OCI-LY1 (cell line): Measurements from ENCODE around the gene ARHGEF10L.

ENCODE experiments used
- H2AFZ ChIP-seq: fragments of 200-600 bp; sonication (generic), shearing (Covaris generic); 2 replicates; pipeline ENCODE4 v1.6.0; 2014; ENCODE audit warnings: antibody characterized with exemption, mild to moderate bottlenecking, low read length
- H3F3A ChIP-seq: fragments of 200-600 bp; sonication (generic), shearing (Covaris generic); 2 replicates; pipeline ENCODE4 v1.6.0; 2014; ENCODE audit warnings: mild to moderate bottlenecking, antibody characterized with exemption, low read length, moderate library complexity; ENCODE audit not compliant: insufficient read depth
- H3K27ac ChIP-seq: fragments of 200-600 bp; sonication (generic); 2 replicates; pipeline ENCODE4 v1.5.1; 2014; ENCODE audit warnings: low read length, mixed run types, mild to moderate bottlenecking, low read depth; ENCODE audit not compliant: poor library complexity, severe bottlenecking
- H3K27me3 ChIP-seq: fragments of 200-600 bp; sonication (generic); 2 replicates; pipeline ENCODE4 v1.6.0; 2014; ENCODE audit warnings: antibody characterized with exemption, mild to moderate bottlenecking, low read length, moderate library complexity; ENCODE audit not compliant: insufficient read depth
- H3K36me3 ChIP-seq: fragments of 200-600 bp; sonication (generic); 2 replicates; pipeline ENCODE4 v1.6.1; 2014; ENCODE audit warnings: mild to moderate bottlenecking, antibody characterized with exemption, low read length, moderate library complexity, mixed read lengths; ENCODE audit not compliant: insufficient read depth
- H3K4me1 ChIP-seq: fragments of 200-600 bp; sonication (generic); 2 replicates; pipeline ENCODE4 v1.5.1; 2014; ENCODE audit warnings: mild to moderate bottlenecking, low read length, moderate library complexity; ENCODE audit not compliant: insufficient read depth, severe bottlenecking
- H3K4me2 ChIP-seq: fragments of 200-600 bp; sonication (generic), shearing (Covaris generic); 2 replicates; pipeline ENCODE4 v1.6.1; 2014; ENCODE audit warnings: low read length
- H3K4me3 ChIP-seq: fragments of 200-600 bp; sonication (generic); 2 replicates; pipeline ENCODE4 v1.5.1; 2014; ENCODE audit warnings: low read length, low read depth, mild to moderate bottlenecking, mixed read lengths; ENCODE audit not compliant: poor library complexity, severe bottlenecking
- H3K79me2 ChIP-seq: fragments of 200-600 bp; shearing (Covaris generic); 2 replicates; pipeline ENCODE4 v1.6.1; 2016; ENCODE audit warnings: mixed run types, low read length, mixed read lengths; ENCODE audit not compliant: insufficient read depth
- H3K9ac ChIP-seq: fragments of 200-600 bp; sonication (generic), shearing (Covaris generic); 2 replicates; pipeline ENCODE4 v1.6.1; 2014; ENCODE audit warnings: mild to moderate bottlenecking, low read length, mixed read lengths
- H3K9me2 ChIP-seq: fragments of 200-600 bp; sonication (generic), shearing (Covaris generic); 2 replicates; pipeline ENCODE4 v1.6.1; 2014; ENCODE audit warnings: low read depth, mild to moderate bottlenecking, low read length, mixed read lengths
- H3K9me3 ChIP-seq: fragments of 200-600 bp; shearing (Covaris generic); 2 replicates; pipeline ENCODE4 v1.6.1; 2014; ENCODE audit warnings: low read length, mixed read lengths
- H4K20me1 ChIP-seq: fragments of 200-600 bp; sonication (generic), shearing (Covaris generic); 2 replicates; pipeline ENCODE4 v1.6.0; 2016; ENCODE audit warnings: mild to moderate bottlenecking, low read length; ENCODE audit not compliant: insufficient read depth
- EZH2 ChIP-seq: fragments of 200-600 bp; sonication (generic), shearing (Covaris generic); IDR thresholded peaks from 2 replicates; pipeline ENCODE4 v1.8.0; 2017; ENCODE audit warnings: borderline replicate concordance, mixed run types, mild to moderate bottlenecking, antibody characterized with exemption, low read length, moderate library complexity, mixed read lengths
- TF ChIP-seq, protein P1 (sequence below): fragments of 200-600 bp; sonication (generic), shearing (Covaris generic); IDR thresholded peaks from 2 replicates; pipeline ENCODE4 v1.5.1; 2017; ENCODE audit warnings: mild to moderate bottlenecking, antibody characterized with exemption, low read length, moderate library complexity, mixed read lengths

Gene ARHGEF10L

DNA sequence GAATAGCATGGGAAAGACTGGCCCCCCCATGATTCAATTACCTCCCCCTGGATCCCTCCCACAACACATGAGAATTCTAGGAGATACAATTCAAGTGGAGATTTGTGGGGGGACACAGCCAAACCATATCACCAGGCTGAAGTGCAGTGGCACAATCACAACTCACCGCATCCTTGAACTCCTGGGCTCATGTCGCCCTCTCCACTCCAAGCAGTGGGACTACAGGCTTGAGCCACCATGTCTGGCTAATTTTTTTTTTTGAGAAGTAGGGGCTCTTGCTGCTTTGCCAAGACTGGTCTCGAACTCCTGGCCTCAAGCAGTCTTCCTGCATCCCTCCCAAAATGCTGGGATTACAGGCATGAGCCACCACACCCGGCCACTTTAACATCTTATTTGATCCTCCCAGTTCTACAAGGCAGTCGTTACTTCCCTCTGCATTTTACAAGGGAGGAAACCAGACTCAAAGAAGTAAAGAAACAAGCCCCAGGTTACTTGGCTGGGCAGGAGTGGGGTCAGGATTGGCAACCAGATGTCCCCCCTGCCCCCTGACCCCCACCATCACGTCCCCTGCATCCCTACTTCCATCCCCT, 188.7 kb downstream of the ARHGEF10L start:
- Histone ChIP-seq H3K36me3 (no peaks in the 10 kb centered on the region), H2AFZ (no peak overlapping the region), H3K9me3 (no peaks in the 10 kb centered on the region), H3K4me3 (no peak overlapping the region), H4K20me1 (no peaks in the 10 kb centered on the region), H3K79me2 (no peaks in the 10 kb centered on the region), H3K9me2 (no peaks in the 10 kb centered on the region), H3K27me3 (no peaks in the 10 kb centered on the region), H3K4me1 (no peaks in the 10 kb centered on the region), H3F3A (no peaks in the 10 kb centered on the region), H3K9ac (no peak overlapping the region), H3K27ac (no peak overlapping the region), H3K4me2 (no peak overlapping the region)
- TF ChIP-seq, protein P1, sequence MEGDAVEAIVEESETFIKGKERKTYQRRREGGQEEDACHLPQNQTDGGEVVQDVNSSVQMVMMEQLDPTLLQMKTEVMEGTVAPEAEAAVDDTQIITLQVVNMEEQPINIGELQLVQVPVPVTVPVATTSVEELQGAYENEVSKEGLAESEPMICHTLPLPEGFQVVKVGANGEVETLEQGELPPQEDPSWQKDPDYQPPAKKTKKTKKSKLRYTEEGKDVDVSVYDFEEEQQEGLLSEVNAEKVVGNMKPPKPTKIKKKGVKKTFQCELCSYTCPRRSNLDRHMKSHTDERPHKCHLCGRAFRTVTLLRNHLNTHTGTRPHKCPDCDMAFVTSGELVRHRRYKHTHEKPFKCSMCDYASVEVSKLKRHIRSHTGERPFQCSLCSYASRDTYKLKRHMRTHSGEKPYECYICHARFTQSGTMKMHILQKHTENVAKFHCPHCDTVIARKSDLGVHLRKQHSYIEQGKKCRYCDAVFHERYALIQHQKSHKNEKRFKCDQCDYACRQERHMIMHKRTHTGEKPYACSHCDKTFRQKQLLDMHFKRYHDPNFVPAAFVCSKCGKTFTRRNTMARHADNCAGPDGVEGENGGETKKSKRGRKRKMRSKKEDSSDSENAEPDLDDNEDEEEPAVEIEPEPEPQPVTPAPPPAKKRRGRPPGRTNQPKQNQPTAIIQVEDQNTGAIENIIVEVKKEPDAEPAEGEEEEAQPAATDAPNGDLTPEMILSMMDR: no peak
- TF ChIP-seq EZH2: no peak

- Histone ChIP-seq H4K20me1 (no peaks in the 10 kb centered on the region), H2AFZ (no peak overlapping the region), H3K4me1 (no peaks in the 10 kb centered on the region), H3K79me2 (no peaks in the 10 kb centered on the region), H3K9me3 (no peaks in the 10 kb centered on the region), H3K36me3 (no peaks in the 10 kb centered on the region), H3K4me3 (no peak overlapping the region), H3K9me2 (no peaks in the 10 kb centered on the region), H3F3A (no peaks in the 10 kb centered on the region), H3K27me3 (no peaks in the 10 kb centered on the region), H3K9ac (no peak overlapping the region), H3K4me2 (no peak overlapping the region), H3K27ac (no peak overlapping the region)
- no peak for TF ChIP-seq EZH2
- TF ChIP-seq, protein P1: no peak
Observed at GRCh38 chr1:17729248-17729647, 189.8 kb downstream of the ARHGEF10L start.

DNA sequence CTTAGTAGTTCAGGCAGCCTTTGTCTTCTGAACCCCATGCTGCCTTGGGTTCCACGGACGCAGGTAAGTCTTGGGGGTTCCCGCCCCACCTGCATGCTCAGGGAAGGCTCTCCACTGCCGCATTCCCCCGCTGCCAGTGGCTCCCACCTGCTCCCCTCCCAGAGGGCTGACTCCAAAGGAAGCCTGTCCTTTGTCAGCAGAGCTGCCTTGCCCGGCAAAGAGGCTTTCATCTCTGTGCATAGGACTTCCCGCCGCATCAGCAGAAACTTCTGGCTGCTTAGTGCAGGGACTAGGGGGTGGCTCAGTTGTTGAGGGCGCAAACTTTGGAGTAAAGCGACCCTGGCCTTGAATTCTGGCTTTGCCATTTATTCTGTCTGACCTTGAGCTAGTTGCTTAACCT, 190.4 kb downstream of the ARHGEF10L start:
- no peaks in the 10 kb centered on the region for H3K79me2 ChIP-seq
- no peak overlapping the region for H3K27ac ChIP-seq
- no peaks in the 10 kb centered on the region for H3F3A ChIP-seq
- H3K9me3 ChIP-seq: no peaks in the 10 kb centered on the region
- no peak overlapping the region for H2AFZ ChIP-seq
- H3K9me2 ChIP-seq: no peaks in the 10 kb centered on the region
- TF ChIP-seq EZH2: no peak
- TF ChIP-seq, protein P1: no peak
- no peak overlapping the region for H3K9ac ChIP-seq
- H3K4me2 ChIP-seq: no peak overlapping the region
- H3K27me3 ChIP-seq: no peaks in the 10 kb centered on the region
- H3K4me1 ChIP-seq: no peaks in the 10 kb centered on the region
- H3K4me3 ChIP-seq: no peak overlapping the region
- H4K20me1 ChIP-seq: no peaks in the 10 kb centered on the region
- no peaks in the 10 kb centered on the region for H3K36me3 ChIP-seq
